ENCODE measurements around the gene EFNA1.

The EFNA1 gene

DNA sequence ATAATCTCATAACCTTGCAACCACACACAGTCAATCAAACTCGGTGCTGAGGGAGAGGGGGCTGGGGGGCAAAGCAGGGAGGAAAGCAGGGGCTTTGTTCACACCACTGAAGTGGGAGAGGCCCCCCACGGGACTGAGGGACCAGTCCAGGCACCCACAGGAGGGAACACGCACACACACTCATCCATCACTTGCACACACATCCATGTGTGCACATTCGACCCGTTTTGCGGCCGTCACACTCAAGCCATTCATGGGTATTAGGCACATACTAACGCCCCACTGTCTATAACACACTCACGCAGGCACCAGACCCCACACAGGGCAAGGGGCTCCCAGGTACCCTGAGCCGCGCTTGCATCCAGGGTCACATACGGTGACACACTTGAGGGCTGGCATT, 35.0 kb upstream of the EFNA1 start:
- Histone ChIP-seq H3K4me1 (ENCODE audit: insufficient read depth, low read length, poor library complexity, severe bottlenecking) (peaks cover 4% of the 10 kb centered on the region), H3K36me3 (ENCODE audit: insufficient read depth, low read length) (no peaks in the 10 kb centered on the region), H3K4me3 (ENCODE audit: low read length, poor library complexity, severe bottlenecking) (no peak overlapping the region), H3K4me2 (ENCODE audit: low read depth, low read length, poor library complexity, severe bottlenecking) (no peak overlapping the region), H3K9ac (ENCODE audit: low read depth, low read length, poor library complexity, severe bottlenecking) (no peak overlapping the region), H3K79me2 (ENCODE audit: insufficient read depth, low read length) (no peaks in the 10 kb centered on the region), H3F3A (ENCODE audit: low read depth) (0 out of 2 replicates have a peak, but pooled peaks cover 2% of the 10 kb centered on the region), H3K9me3 (ENCODE audit: insufficient read depth, low read depth, low read length) (no peaks in the 10 kb centered on the region), H2AFZ (ENCODE audit: low read length) (no peak overlapping the region), H3K27me3 (ENCODE audit: insufficient read depth, low read length, poor library complexity, severe bottlenecking) (no peaks in the 10 kb centered on the region), H4K20me1 (ENCODE audit: insufficient read depth, low read length, poor library complexity, severe bottlenecking) (no peaks in the 10 kb centered on the region), H3K9me2 (replicated peaks; ENCODE audit: low read depth, low read length) (no peaks in the 10 kb centered on the region)
- TF ChIP-seq, protein P1, sequence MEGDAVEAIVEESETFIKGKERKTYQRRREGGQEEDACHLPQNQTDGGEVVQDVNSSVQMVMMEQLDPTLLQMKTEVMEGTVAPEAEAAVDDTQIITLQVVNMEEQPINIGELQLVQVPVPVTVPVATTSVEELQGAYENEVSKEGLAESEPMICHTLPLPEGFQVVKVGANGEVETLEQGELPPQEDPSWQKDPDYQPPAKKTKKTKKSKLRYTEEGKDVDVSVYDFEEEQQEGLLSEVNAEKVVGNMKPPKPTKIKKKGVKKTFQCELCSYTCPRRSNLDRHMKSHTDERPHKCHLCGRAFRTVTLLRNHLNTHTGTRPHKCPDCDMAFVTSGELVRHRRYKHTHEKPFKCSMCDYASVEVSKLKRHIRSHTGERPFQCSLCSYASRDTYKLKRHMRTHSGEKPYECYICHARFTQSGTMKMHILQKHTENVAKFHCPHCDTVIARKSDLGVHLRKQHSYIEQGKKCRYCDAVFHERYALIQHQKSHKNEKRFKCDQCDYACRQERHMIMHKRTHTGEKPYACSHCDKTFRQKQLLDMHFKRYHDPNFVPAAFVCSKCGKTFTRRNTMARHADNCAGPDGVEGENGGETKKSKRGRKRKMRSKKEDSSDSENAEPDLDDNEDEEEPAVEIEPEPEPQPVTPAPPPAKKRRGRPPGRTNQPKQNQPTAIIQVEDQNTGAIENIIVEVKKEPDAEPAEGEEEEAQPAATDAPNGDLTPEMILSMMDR (conservative IDR thresholded peaks at IDR 0.05; ENCODE audit: low read length): no peak
- no peak for TF ChIP-seq EZH2phosphoT487 (IDR thresholded peaks at IDR 0.05; ENCODE audit: borderline replicate concordance)

DNA sequence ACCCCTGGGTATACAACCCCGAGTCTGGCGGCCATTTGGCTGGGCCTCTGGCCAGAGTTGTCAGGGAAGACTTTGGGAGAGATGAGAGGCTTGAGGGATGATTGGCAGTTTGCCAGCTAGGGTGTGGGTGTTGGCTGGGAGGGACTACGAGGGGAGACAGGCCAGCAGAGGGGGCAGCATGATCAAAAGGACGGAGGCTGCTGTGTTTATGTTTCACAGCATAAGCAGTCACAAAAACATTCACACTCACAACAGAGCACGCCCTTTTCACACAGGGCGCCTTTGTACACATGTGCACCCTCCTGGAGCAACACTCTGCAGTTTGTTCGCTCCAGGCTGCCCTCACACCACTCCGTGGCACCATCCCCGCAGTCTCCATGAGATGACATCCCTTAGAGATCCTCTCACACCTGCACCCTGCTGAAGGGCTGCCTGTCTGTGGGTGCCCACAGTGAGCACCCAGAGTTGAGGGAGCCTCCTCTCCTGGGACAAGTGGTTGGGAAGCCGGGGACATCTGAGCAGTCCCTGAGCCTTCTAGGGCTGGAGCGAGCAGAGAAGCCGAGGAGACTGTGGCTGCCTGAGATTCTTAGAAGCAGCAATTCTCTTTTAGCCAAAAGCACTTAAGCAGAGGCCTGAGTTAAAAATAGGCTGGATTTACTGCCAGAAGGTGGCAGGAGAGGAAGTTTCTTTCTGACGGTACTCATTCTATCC, 33.6 kb upstream of the EFNA1 start:
- H3K79me2 ChIP-seq (ENCODE audit: insufficient read depth, low read length): no peaks in the 10 kb centered on the region
- H3K4me2 ChIP-seq (ENCODE audit: low read depth, low read length, poor library complexity, severe bottlenecking): no peak overlapping the region
- no peak overlapping the region for H3K4me3 ChIP-seq (ENCODE audit: low read length, poor library complexity, severe bottlenecking)
- H3F3A ChIP-seq (ENCODE audit: low read depth): no peaks in the 10 kb centered on the region
- no peaks in the 10 kb centered on the region for H3K27me3 ChIP-seq (ENCODE audit: insufficient read depth, low read length, poor library complexity, severe bottlenecking)
- H3K9me3 ChIP-seq (ENCODE audit: insufficient read depth, low read depth, low read length): no peaks in the 10 kb centered on the region
- no peaks in the 10 kb centered on the region for H4K20me1 ChIP-seq (ENCODE audit: insufficient read depth, low read length, poor library complexity, severe bottlenecking)
- no peaks in the 10 kb centered on the region for H3K9me2 ChIP-seq (replicated peaks; ENCODE audit: low read depth, low read length)
- H3K36me3 ChIP-seq (ENCODE audit: insufficient read depth, low read length): no peaks in the 10 kb centered on the region
- no peak overlapping the region for H3K9ac ChIP-seq (ENCODE audit: low read depth, low read length, poor library complexity, severe bottlenecking)
- TF ChIP-seq, protein P1 (conservative IDR thresholded peaks at IDR 0.05; ENCODE audit: low read length): peak; percentile 54
- no peak for TF ChIP-seq EZH2phosphoT487 (IDR thresholded peaks at IDR 0.05; ENCODE audit: borderline replicate concordance)
- peak overlapping the region; percentile 18; the same call in 1 of the 2 replicates for H2AFZ ChIP-seq (ENCODE audit: low read length)
- H3K4me1 ChIP-seq (ENCODE audit: insufficient read depth, low read length, poor library complexity, severe bottlenecking): peaks cover 4% of the 10 kb centered on the region

DNA sequence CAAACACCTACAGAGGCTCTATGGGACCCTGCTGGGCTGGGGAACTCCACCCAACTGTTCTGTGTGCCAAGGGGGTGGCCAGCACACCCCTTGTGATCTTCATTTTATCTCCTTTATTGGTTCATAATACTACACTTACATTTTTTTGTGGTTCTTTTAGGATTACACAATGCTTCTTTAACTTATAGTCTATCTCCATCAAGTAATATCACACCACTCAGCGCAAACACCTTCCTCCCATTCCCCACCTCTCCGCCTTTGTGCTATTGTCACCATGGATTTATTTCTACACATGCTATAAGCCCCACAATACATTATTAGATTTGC, 33.1 kb upstream of the EFNA1 start:
- Histone ChIP-seq H3F3A (ENCODE audit: low read depth) (no peaks in the 10 kb centered on the region), H4K20me1 (ENCODE audit: insufficient read depth, low read length, poor library complexity, severe bottlenecking) (no peaks in the 10 kb centered on the region), H3K36me3 (ENCODE audit: insufficient read depth, low read length) (no peaks in the 10 kb centered on the region), H3K9ac (ENCODE audit: low read depth, low read length, poor library complexity, severe bottlenecking) (no peak overlapping the region), H3K27me3 (ENCODE audit: insufficient read depth, low read length, poor library complexity, severe bottlenecking) (no peaks in the 10 kb centered on the region), H3K4me1 (ENCODE audit: insufficient read depth, low read length, poor library complexity, severe bottlenecking) (peaks cover 4% of the 10 kb centered on the region), H3K9me2 (replicated peaks; ENCODE audit: low read depth, low read length) (no peaks in the 10 kb centered on the region), H3K79me2 (ENCODE audit: insufficient read depth, low read length) (no peaks in the 10 kb centered on the region), H3K4me3 (ENCODE audit: low read length, poor library complexity, severe bottlenecking) (no peak overlapping the region), H3K4me2 (ENCODE audit: low read depth, low read length, poor library complexity, severe bottlenecking) (no peak overlapping the region), H3K9me3 (ENCODE audit: insufficient read depth, low read depth, low read length) (no peaks in the 10 kb centered on the region), H2AFZ (ENCODE audit: low read length) (peak overlapping the region; percentile 7; the same call in 1 of the 2 replicates)
- no peak for TF ChIP-seq EZH2phosphoT487 (IDR thresholded peaks at IDR 0.05; ENCODE audit: borderline replicate concordance)
- TF ChIP-seq, protein P1 (conservative IDR thresholded peaks at IDR 0.05; ENCODE audit: low read length): no peak; the same call in 1 of the 2 replicates
